Measurements from ENCODE around the gene B4GALT1.
"Not testable (repeated sequence)": the region's sequence is repeated elsewhere in the genome, so short reads cannot be mapped to it uniquely, and the experiment has no call there.

Gene B4GALT1

GRCh38 chr9:33182519-33182918 is 15.4 kb upstream of the B4GALT1 start:
- no peak for DNase-seq

GRCh38 chr9:33180526-33181184 is 13.5 kb upstream of the B4GALT1 start:
- no peak for DNase-seq

GRCh38 chr9:33178972-33179697 is 12.0 kb upstream of the B4GALT1 start:
- no peak for DNase-seq

- no peak for DNase-seq
Measured at GRCh38 chr9:33177639-33178038, 10.5 kb upstream of the B4GALT1 start.

- DNase-seq: no peak
Measured at GRCh38 chr9:33177086-33177485, 9.9 kb upstream of the B4GALT1 start.

GRCh38 chr9:33175649-33176325 is 8.7 kb upstream of the B4GALT1 start:
- DNase-seq: no peak

- no peak for DNase-seq
Measured at GRCh38 chr9:33172256-33173238, 5.4 kb upstream of the B4GALT1 start.

- peak; percentile 62 for DNase-seq
Measured at GRCh38 chr9:33170464-33171415, 3.6 kb upstream of the B4GALT1 start.

GRCh38 chr9:33168941-33169544 is 1.9 kb upstream of the B4GALT1 start:
- no peak for DNase-seq

- DNase-seq: peak; percentile 34
Measured at GRCh38 chr9:33167972-33168461, 881 bp upstream of the B4GALT1 start.

- DNase-seq: no peak
Measured at GRCh38 chr9:33166231-33167083, 679 bp downstream of the B4GALT1 start.

GRCh38 chr9:33165263-33166151 is 1.6 kb downstream of the B4GALT1 start:
- peak; percentile 40 for DNase-seq

GRCh38 chr9:33164921-33165262 is 2.2 kb downstream of the B4GALT1 start:
- not testable (repeated sequence) for DNase-seq

- no peak for DNase-seq
Measured at GRCh38 chr9:33164138-33164809, 2.9 kb downstream of the B4GALT1 start.

- no peak for DNase-seq
Measured at GRCh38 chr9:33163433-33164137, 3.6 kb downstream of the B4GALT1 start.

GRCh38 chr9:33162721-33163311 is 4.3 kb downstream of the B4GALT1 start:
- DNase-seq: no peak

GRCh38 chr9:33161589-33162132 is 5.5 kb downstream of the B4GALT1 start:
- no peak for DNase-seq

All from GF-D8 (cell line).